ENCODE data around the gene ZNF576.
A peak's percentile ranks its signal among the peaks of the same experiment; 100 is the strongest.
"Not testable (repeated sequence)": the region's sequence is repeated elsewhere in the genome, so short reads cannot be mapped to it uniquely, and the experiment has no call there.

Gene ZNF576

DNA sequence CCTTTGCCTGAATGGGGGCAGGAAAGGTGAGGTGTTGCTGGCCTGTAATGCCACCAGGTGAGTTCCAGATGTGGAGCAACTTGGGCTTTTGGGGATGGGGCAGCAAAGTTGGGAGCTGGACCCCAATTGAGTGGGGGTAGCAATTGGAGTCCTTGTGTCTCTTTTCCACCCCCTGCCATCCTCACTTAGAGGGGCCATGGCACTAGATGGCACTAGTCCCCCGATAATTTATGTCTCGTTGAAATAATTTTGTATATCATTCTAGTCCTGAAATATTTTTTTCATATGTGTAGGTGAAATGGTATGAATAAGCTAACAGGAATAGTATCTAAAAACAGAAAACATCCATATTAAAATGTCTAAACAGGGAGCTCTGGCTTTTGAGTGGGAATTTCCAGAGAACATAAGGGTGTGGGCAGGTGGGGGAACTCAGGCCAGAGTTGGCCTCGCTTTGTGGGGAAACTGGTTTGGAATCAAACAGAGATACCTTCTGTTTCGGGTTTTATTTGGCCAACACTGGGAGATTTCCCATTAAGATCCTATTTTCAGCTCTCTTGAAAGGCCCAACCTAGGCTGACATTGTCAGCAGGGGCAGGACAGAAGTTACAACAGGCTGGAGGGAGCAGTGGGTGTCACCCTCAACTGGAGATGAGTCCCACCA is 3.4 kb downstream of the ZNF576 start:
- no peak for DNase-seq (ENCODE audit: low read depth in 2 of 2)

DNA sequence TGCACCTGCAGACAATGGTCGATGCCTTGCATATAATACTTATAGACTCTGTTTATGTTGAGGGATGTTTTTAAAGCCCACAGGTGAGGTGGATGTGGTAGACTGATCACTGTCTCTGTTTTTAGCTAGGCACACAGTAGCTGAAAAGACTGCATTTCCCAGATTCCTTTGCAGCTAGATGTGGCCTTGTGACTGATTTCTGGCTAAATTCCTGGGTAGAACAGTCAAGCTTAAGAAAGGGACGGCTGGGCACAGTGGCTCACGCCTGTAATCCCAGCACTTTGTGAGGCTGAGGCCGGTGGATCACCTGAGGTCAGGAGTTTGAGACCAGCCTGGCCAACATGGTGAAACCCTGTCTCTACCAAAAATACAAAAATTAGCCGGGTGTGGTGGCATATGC is 3.9 kb downstream of the ZNF576 start:
- DNase-seq (ENCODE audit: low read depth in 2 of 2), result not testable (repeated sequence)

- DNase-seq (ENCODE audit: low read depth in 2 of 2), result no peak
Observed at GRCh38 chr19:43605875-43606568, 9.6 kb downstream of the ZNF576 start.

- DNase-seq (ENCODE audit: low read depth in 2 of 2), result no peak
Observed at GRCh38 chr19:43606569-43607229, 10.3 kb downstream of the ZNF576 start.

DNA sequence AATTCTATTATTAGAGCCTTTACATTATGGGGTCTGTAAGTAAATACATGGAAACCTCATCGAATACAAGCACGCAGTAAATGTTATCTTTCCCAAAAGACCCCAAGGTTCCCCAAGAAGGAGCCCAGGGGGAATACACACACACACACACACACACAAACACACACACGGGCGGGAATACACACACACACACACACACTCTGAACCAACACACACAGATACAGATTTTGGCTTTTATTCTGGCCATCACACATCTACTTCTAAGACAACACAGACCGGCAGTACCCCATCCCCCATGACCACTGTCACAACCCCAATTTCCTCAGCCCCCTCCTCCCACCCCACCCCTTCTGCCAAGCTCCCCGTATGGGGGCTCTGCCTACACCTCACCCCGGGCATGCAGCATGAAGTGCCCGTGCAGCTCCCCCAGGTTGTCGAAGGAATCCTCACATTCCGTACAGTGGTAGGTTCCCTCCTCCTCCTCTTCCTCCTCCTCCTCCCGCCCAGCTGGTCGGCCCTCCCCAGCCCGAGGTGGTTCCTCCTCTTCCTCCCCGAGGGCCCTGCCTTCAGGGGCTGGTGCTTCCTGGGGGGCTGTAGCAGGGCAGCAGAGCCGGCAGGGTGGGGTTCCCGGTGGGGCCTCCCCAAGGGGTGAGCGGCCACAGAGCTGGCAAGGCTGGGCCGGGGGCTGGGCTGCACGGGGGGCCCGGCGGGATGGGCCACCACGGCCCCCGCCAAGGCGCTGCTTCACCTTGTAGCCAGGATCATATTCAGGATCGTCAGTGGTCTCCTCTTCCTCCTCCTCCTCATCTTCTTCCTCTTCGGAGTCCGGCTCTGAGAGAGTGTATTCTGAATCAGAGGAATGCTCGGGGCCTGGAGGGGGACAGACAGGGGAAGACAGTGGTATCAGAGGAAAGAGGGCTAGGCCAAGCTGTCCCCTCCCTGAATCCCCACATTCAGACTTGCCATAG is 11.1 kb downstream of the ZNF576 start:
- no peak for DNase-seq (ENCODE audit: low read depth in 2 of 2)

DNA sequence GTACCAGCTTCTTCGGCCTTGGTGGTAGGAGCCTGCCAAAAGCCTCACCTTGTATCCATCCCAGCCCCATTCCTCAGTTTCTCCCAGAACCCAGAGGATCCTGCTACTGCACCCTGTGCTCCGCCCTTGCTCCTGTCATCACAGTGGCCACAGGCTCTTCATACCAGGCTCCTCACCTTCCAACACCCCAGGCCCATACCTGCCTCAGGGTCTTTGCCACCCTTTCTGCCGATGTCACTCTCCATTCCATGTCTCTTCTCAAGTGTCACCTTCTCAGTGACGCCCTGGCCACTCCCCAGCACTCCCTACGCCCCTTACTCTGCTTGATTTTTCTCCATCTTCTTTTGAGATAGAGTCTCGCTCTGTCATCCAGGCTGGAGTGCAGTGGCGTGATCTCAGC is 13.5 kb downstream of the ZNF576 start:
- no peak for DNase-seq (ENCODE audit: low read depth in 2 of 2)

DNA sequence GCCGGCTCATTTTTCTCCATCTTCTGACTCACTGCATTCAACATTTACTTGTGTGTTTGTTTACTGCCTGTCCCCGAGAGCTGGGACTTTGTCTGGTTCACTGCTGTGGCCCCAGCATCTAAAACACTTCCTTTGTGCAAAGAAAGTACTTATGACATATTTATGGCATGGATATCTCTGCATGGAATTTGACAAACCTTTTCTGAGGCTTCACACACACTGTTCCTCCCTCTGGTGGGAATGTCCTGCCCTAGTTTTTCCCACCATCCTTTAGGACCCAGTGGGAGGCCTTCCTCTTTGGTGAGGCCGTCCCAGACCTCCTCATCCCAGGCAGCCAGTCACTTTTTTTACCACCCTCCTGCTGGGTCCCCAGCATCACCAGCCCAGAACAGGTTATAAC is 14.1 kb downstream of the ZNF576 start:
- no peak for DNase-seq (ENCODE audit: low read depth in 2 of 2)

DNA sequence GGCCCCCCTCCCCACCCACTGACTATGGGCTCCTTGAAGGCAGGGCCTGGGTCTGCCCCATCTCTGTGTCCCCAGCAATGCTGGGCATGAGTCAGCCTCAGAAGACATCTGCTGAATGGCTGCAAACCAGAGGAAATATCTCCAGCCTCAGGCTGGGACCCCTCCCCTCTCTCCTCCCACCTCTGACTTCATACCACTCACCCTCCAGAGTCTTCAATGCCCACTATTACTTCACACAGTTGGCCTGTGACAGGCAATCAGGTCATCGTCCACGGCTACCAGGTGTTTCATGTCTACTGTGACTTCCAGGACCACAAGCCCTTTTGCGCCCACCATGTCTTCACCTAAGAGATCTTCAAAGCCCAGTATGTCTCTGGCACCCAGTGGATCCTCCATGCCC is 15.4 kb downstream of the ZNF576 start, which contains the start of gene SRRM5:
TSS of gene SRRM5 (plus strand) at position 301 of the 400 bp plus-strand sequence. CDS start at position 335, 34 bp downstream.
- no peak for DNase-seq (ENCODE audit: low read depth in 2 of 2)

DNA sequence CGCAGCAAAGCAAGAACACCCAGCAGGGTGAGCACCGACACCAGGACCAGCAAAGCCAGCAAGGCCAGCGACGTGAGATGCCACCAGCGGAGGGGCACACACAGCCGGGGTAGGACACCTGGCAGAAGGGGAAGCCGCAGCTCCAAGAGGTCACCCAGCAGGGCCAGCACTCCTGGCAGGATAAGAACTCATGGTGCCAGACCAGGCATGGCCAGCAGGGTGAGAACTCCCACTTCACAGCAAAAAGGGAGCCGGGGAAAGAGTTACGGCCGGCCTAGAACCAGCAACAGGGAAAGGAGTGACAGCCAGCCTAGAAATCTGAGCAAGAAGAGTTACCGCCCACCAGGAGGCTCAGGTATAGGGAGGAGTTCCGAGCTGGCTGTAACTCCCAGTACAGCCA is 16.0 kb downstream of the ZNF576 start:
- no peak for DNase-seq (ENCODE audit: low read depth in 2 of 2)

GRCh38 chr19:43616306-43616705 is 19.9 kb downstream of the ZNF576 start:
- DNase-seq (ENCODE audit: low read depth in 2 of 2), result no peak

DNA sequence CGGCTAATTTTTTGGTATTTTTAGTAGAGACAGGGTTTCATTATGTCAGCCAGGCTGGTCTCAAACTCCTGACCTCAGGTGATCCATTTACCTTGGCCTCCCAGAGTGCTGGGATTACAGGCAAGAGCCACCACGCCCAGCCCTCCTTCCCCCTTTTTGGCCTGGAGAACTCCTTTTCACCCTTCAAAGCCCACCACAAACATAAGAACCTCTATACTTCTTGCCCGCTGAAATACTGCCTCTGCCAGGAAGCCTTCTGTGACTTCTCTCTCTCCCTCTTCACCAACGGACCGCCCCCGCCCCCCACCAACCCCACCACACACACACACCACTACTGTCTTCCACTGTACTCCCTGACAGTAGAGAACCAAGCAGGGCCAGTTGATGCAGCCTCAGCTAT is 20.6 kb downstream of the ZNF576 start:
- no peak for DNase-seq (ENCODE audit: low read depth in 2 of 2)

DNA sequence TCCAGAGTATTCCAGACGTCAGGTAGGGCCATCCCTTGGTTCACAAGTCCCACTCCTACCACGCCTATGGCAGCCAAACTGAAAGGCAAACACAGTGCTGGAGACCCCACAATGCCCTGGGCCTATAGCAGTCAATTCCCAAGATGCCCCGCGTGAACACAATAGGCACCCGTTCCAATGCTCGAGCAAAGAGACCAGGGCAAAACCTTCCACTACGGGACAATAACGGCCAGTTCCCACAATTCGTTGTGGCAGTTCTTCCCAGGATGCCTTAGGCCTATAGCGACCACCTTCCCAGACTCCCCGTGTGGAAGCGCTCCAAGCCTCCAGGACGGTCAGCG is 22.5 kb downstream of the ZNF576 start:
- peak; percentile 30 to 44 for DNase-seq (ENCODE audit: low read depth in 2 of 2)

DNA sequence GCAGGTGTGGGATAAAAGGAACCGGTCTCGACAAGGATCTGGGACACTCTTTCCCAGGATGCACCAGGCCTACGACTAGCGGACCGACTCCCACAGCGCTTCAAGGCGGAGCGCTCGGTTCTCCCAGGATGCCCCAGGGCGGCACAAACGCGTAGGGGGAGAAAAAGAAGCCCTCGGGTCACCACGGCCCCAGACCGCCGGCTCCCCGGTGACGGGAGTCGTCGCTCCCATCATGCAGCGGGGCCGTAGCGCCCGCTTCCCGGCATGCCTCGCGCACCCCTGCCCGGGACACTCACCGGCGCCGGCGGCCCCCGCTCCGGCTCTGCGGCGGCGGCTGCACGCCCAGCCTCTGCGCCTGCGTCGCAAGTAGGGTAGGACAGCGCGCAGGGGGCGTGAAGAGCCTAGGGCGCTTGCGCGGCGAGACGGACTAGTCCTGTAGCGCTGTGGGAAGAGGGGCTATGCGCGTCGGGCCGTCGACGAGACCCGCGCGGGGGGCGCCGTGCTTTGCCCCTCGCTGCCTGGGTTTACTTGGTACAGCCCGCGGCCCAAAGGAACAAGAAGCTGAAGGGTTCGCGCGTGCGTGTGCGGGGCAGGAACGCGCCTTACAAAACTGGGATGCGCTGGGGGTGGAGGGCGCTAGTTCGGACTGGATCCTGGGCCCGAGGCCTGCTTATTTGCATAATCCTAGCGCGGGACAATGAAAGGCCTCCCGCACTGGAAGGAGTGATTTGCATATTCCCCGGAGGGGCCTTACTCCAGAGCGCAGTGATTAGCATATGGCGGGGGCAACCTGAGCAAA is 23.1 kb downstream of the ZNF576 start, which contains the start of gene ZNF428:
TSS of gene ZNF428 (minus strand) at position 368 of the 799 bp plus-strand sequence. CDS start 5,325 bp downstream, outside the sequence.
- peak; percentile 75 to 85 for DNase-seq (ENCODE audit: low read depth in 2 of 2)

GRCh38 chr19:43620061-43621001 is 23.9 kb downstream of the ZNF576 start:
- peak in 1 of 2 experiments; percentile 79 for DNase-seq (ENCODE audit: low read depth in 2 of 2)

DNA sequence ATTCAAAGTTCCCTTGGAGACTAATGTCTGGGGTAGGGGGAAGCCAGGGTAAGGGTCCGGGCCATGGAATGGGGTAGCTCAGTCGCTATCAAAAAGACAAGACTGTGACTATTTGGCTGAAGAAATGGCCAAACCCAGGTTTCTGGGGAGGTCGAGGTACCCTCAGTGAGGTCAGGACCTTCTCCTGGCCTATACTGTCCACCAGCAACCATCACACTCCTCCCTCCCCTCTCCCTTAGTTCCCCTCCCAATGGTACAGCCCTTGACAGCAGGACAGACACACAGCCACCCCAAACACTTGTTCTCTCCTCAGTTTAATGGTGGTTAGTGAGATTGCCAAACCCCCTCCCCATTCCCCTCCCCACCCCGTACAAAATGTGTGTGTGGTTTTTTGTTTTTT is 25.7 kb downstream of the ZNF576 start:
- no peak for DNase-seq (ENCODE audit: low read depth in 2 of 2)

GRCh38 chr19:43622956-43623355 is 26.6 kb downstream of the ZNF576 start:
- DNase-seq (ENCODE audit: low read depth in 2 of 2), result no peak

GRCh38 chr19:43623889-43624670 is 27.7 kb downstream of the ZNF576 start:
- no peak for DNase-seq (ENCODE audit: low read depth in 2 of 2)

GRCh38 chr19:43624933-43625332 is 28.5 kb downstream of the ZNF576 start:
- DNase-seq (ENCODE audit: low read depth in 2 of 2), result peak; percentile 65 to 86
